PFSK-1 (cell line): ENCODE results near the gene RNF157.

Source experiments
- FOXP2 ChIP-seq: optimal IDR thresholded peaks from 2 replicates; pipeline ENCODE3; 2011; ENCODE audit warnings: borderline replicate concordance, control low read depth, inconsistent platforms; ENCODE audit not compliant: insufficient read depth; ENCODE audit errors: extremely low read length, extremely low read depth
- POLR2AphosphoS5 ChIP-seq: IDR thresholded peaks from 2 replicates; pipeline ENCODE4 v1.6.1; 2012; ENCODE audit warnings: low read depth, mild to moderate bottlenecking, control low read depth, low read length, moderate library complexity
- SIN3A ChIP-seq: IDR thresholded peaks from 2 replicates; pipeline ENCODE4 v1.6.1; 2012; ENCODE audit warnings: mild to moderate bottlenecking, low read length, moderate library complexity, borderline replicate concordance; ENCODE audit not compliant: insufficient read depth
- TAF1 ChIP-seq: IDR thresholded peaks from 2 replicates; pipeline ENCODE4 v1.6.1; 2012; ENCODE audit warnings: low read length, control low read depth, borderline replicate concordance; ENCODE audit not compliant: insufficient read depth
- TF ChIP-seq, protein P1 (sequence below), 2 experiments: IDR thresholded peaks; 2 replicates each; pipeline versions ENCODE4 v1.6.1 to v1.8.0; 2011 to 2012; ENCODE audit warnings: low read depth in 2 of 2, low read length in 2 of 2, control low read depth in 1 of 2, inconsistent platforms in 1 of 2, mild to moderate bottlenecking in 1 of 2, moderate library complexity in 1 of 2; ENCODE audit not compliant: insufficient read depth in 1 of 2

RNF157 gene

DNA sequence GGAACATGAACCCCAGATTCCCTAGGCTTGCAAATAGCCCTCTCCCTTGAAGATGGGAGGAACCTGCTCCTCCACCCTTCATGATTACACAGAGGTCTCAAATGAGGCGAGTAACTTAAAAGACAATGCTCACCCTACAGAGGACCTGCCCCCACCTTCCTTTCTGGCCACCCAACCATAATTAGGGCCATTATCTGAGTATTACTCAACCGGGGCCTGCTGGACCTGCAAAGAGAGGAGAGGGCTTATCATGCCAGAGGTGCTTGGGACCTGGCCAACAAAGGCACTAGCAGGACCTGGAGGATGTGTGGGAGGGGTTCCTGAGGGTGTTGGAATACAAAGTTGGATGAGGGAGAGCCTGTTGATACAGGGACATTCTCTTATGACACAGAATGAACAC, 42.4 kb downstream of the RNF157 start:
- TF ChIP-seq POLR2AphosphoS5 (no peak), SIN3A (no peak), FOXP2 (no peak), TAF1 (no peak)
- TF ChIP-seq, protein P1, sequence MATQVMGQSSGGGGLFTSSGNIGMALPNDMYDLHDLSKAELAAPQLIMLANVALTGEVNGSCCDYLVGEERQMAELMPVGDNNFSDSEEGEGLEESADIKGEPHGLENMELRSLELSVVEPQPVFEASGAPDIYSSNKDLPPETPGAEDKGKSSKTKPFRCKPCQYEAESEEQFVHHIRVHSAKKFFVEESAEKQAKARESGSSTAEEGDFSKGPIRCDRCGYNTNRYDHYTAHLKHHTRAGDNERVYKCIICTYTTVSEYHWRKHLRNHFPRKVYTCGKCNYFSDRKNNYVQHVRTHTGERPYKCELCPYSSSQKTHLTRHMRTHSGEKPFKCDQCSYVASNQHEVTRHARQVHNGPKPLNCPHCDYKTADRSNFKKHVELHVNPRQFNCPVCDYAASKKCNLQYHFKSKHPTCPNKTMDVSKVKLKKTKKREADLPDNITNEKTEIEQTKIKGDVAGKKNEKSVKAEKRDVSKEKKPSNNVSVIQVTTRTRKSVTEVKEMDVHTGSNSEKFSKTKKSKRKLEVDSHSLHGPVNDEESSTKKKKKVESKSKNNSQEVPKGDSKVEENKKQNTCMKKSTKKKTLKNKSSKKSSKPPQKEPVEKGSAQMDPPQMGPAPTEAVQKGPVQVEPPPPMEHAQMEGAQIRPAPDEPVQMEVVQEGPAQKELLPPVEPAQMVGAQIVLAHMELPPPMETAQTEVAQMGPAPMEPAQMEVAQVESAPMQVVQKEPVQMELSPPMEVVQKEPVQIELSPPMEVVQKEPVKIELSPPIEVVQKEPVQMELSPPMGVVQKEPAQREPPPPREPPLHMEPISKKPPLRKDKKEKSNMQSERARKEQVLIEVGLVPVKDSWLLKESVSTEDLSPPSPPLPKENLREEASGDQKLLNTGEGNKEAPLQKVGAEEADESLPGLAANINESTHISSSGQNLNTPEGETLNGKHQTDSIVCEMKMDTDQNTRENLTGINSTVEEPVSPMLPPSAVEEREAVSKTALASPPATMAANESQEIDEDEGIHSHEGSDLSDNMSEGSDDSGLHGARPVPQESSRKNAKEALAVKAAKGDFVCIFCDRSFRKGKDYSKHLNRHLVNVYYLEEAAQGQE (IDR thresholded peaks at IDR 0.05; ENCODE audit: insufficient read depth in 1 of 2, low read depth in 2 of 2, low read length in 2 of 2): no peak

DNA sequence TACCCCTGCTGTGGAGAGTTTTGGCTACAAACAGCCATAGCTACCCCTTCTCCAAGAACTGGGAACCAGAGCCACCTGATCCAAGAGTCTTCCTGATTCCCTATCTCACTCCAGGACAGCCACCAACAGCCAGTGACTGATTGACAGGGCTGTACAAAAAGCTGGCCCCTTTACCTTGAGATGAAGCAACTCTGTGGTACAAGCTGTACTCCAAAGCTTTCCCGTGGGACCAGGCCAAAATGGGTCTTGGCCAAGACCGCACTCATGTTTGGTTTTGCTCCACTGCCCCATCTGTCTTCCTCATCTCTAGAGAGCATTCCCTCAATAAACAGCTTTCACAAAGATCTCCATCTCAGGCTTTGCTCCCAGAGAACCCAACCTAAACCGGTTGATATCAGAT, 43.6 kb downstream of the RNF157 start:
- TF ChIP-seq POLR2AphosphoS5 (no peak), SIN3A (no peak), FOXP2 (no peak)

DNA sequence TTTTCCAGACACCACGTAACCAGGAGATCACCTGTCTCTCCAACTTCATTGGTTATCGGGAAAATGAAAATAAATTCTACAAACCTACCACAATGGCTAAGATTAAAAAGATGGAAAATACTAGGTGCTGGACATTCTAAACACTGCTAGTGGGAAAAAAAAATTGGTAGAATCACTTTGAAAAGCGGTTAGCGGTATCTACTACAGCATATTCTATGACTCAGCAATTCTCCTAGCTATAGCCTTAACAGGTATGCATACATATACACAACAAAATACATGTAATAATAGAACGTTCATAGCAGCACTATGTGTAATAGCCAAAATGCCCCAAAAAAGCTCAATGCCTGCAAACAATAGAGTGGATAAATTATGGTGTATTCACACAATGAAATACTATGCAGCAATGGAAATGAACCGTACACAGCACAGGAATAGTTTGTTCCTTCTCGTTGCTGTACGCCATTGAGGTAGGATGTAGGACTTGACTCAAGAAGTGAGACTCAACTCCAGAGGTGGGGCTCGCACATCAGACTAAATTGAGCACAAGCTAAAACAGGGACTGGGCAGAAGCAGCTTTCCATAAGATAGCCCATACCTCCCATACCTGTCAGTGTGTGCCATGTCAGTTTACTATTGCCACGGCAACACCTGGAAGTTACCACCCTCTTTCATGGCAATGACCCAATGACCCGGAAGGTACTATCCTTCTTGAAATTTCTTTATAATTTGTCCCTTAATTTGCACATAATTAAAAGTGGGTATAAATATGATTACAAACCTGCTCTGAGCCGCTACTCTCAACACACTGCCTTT, 44.8 kb downstream of the RNF157 start:
- TF ChIP-seq FOXP2 (no peak), SIN3A (no peak), TAF1 (no peak), POLR2AphosphoS5 (no peak)
- TF ChIP-seq, protein P1 (IDR thresholded peaks at IDR 0.05; ENCODE audit: insufficient read depth in 1 of 2, low read depth in 2 of 2, low read length in 2 of 2): no peak

DNA sequence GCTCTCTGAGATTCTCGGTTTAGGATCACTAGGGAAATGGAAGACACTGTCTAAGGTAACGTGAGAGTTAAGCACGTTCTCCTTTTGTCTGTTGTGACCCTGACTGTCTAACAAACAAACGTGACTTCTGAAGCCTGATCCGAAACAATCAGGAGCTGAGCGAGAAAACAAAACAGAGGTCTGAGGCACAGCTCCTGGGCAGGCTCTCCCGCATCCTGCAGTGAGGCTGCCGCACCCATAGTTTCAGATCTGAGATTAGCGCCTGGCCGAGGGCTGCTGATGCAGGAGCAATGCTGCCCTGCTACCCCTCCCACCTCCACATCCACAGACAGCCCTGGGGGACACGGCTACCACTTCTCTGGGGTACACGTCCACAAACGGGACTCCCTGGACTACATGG, 46.7 kb downstream of the RNF157 start:
- TF ChIP-seq SIN3A: no peak
- TF ChIP-seq FOXP2: no peak
- TF ChIP-seq TAF1: no peak
- TF ChIP-seq, protein P1 (IDR thresholded peaks at IDR 0.05; ENCODE audit: insufficient read depth in 1 of 2, low read depth in 2 of 2, low read length in 2 of 2): no peak

DNA sequence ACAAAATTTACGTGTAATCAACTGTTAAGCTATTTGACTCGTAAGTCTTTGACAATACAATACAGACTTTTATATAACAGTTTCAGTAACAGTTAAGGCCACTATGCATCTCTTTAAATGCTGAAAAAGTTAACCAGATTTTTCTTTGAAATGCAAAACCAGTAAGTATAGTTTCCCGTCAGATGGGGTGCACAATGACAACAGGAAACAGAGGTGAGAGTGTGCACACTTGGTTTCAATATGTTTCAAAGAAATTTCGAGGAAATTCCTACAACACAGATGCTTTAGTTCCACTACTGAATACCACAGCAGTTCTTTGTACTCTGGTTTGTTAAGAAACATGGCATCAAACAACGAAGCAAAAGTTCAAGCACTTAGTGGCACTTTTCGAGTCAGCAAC, 48.4 kb downstream of the RNF157 start:
- TF ChIP-seq SIN3A: no peak
- TF ChIP-seq TAF1: no peak
- TF ChIP-seq, protein P1 (IDR thresholded peaks at IDR 0.05; ENCODE audit: insufficient read depth in 1 of 2, low read depth in 2 of 2, low read length in 2 of 2): no peak
- no peak for TF ChIP-seq POLR2AphosphoS5
- TF ChIP-seq FOXP2: no peak
